Keratinocyte (primary cell): ENCODE data around the gene ATXN7. TPM values are rescaled to one million over a fixed set of nuclear protein-coding genes. Genes with fewer than 3 reads are reported as not detected.

ENCODE experiments used
- DNase-seq: peaks from one replicate; pipeline ENCODE4 v3.0.0-alpha.2; 2011; ENCODE audit warnings: low read depth, missing footprints, low spot score
- FAIRE-seq: peaks from 2 replicates; lab custom pipeline; 2011; peaks lifted over from hg19 to GRCh38; lab: Jason Lieb, UNC
- H2AFZ ChIP-seq: 2 replicates; pipeline ENCODE4 v1.6.0; 2012; ENCODE audit warnings: low read length, control low read depth, inconsistent platforms; ENCODE audit not compliant: control insufficient read depth
- H3K27ac ChIP-seq: 2 replicates; pipeline ENCODE4 v1.5.1; 2011; ENCODE audit warnings: low read length; ENCODE audit not compliant: control insufficient read depth, insufficient read depth
- H3K27me3 ChIP-seq: 3 replicates; pipeline ENCODE4 v1.6.0; 2011; ENCODE audit warnings: low read length; ENCODE audit not compliant: control insufficient read depth, insufficient read depth; ENCODE audit errors: extremely low read depth
- H3K36me3 ChIP-seq, 2 experiments: 2 replicates in 1 of 2; 3 replicates in 1 of 2; pipeline ENCODE4 v1.5.1; 2011; ENCODE audit warnings: low read length in 2 of 2, mild to moderate bottlenecking in 1 of 2; ENCODE audit not compliant: control insufficient read depth in 2 of 2, insufficient read depth in 2 of 2; ENCODE audit errors: extremely low read depth in 1 of 2
- H3K4me1 ChIP-seq: 3 replicates; pipeline ENCODE4 v1.5.1; 2011; ENCODE audit warnings: low read length; ENCODE audit not compliant: control insufficient read depth, insufficient read depth; ENCODE audit errors: extremely low read depth
- H3K4me2 ChIP-seq: 3 replicates; pipeline ENCODE4 v1.6.0; 2011; ENCODE audit warnings: low read depth, low read length; ENCODE audit not compliant: control insufficient read depth, insufficient read depth; ENCODE audit errors: extremely low read depth
- H3K4me3 ChIP-seq, 3 experiments: fragments of 200-600 bp in 1 of 3; sonication (generic) in 1 of 3; 2 replicates in 2 of 3; 3 replicates in 1 of 3; pipeline ENCODE4 v1.5.1; 2011 to 2016; ENCODE audit warnings: low read length in 3 of 3, mild to moderate bottlenecking in 3 of 3, control low read depth in 2 of 3, inconsistent platforms in 1 of 3, low read depth in 1 of 3, mixed read lengths in 1 of 3, mixed run types in 1 of 3, moderate library complexity in 1 of 3; ENCODE audit not compliant: control insufficient read depth in 2 of 3, insufficient read depth in 2 of 3; ENCODE audit errors: extremely low read depth in 1 of 3
- H3K79me2 ChIP-seq: 2 replicates; pipeline ENCODE4 v1.6.0; 2012; ENCODE audit warnings: low read length; ENCODE audit not compliant: control insufficient read depth, insufficient read depth
- H3K9ac ChIP-seq: 3 replicates; pipeline ENCODE4 v1.6.0; 2011; ENCODE audit warnings: low read length; ENCODE audit not compliant: control insufficient read depth, insufficient read depth; ENCODE audit errors: extremely low read depth
- H3K9me1 ChIP-seq: 3 replicates; pipeline ENCODE4 v1.6.0; 2011; ENCODE audit warnings: low read length; ENCODE audit not compliant: control insufficient read depth, insufficient read depth; ENCODE audit errors: extremely low read depth
- H3K9me3 ChIP-seq: 2 replicates; pipeline ENCODE4 v1.5.1; 2012; ENCODE audit warnings: low read depth, low read length; ENCODE audit not compliant: control insufficient read depth
- H4K20me1 ChIP-seq: 3 replicates; pipeline ENCODE4 v1.6.0; 2011; ENCODE audit warnings: low read length; ENCODE audit not compliant: control insufficient read depth, insufficient read depth; ENCODE audit errors: extremely low read depth
- EZH2 ChIP-seq: IDR thresholded peaks from one replicate; pipeline ENCODE4 v1.6.1; 2012; ENCODE audit warnings: inconsistent platforms, mild to moderate bottlenecking, low read length, moderate library complexity
- dilution Hi-C: fragments of 300-500 bp; cut with MboI; formaldehyde crosslinking; loops from one replicate; pipeline ENCODE4 v1.7.0; 2020; ENCODE audit warnings: low sequenced_read_pairs; ENCODE audit not compliant: extremely low pct_ligation_motif_present
- polyA plus RNA-seq, 5 experiments: library from polyadenylated mRNA; depleted of rRNA in 3 of 5; stranded (reverse) in 3 of 5; stranded (forward) in 1 of 5; unstranded in 1 of 5; fragments of >200 nt; gene quantifications; 1 replicate in 1 of 5; 2 replicates in 3 of 5; 3 replicates in 1 of 5; pipeline versions ENCODE4 v1.2.1 to v1.2.3, GENCODE V29; 2011 to 2012; ENCODE audit warnings: missing spikeins in 2 of 5, low read depth in 1 of 5, low replicate concordance in 1 of 5
- TF ChIP-seq, protein P1 (sequence below), 3 experiments: IDR thresholded peaks in 1 of 3; conservative IDR thresholded peaks in 1 of 3; optimal IDR thresholded peaks in 1 of 3; 2 replicates in 2 of 3; 3 replicates in 1 of 3; pipeline versions ENCODE3 to v1.5.1; 2011; ENCODE audit warnings: low read length in 3 of 3, mild to moderate bottlenecking in 3 of 3, moderate library complexity in 2 of 3, control low read depth in 1 of 3, inconsistent platforms in 1 of 3; ENCODE audit not compliant: insufficient read depth in 2 of 3; ENCODE audit errors: extremely low read depth in 1 of 3

Gene ATXN7
- polyA plus RNA-seq, 1 donor (not counting 4 experiments of a cell fraction or from before 2014, with no cell fraction given), result 8.8 TPM

DNA sequence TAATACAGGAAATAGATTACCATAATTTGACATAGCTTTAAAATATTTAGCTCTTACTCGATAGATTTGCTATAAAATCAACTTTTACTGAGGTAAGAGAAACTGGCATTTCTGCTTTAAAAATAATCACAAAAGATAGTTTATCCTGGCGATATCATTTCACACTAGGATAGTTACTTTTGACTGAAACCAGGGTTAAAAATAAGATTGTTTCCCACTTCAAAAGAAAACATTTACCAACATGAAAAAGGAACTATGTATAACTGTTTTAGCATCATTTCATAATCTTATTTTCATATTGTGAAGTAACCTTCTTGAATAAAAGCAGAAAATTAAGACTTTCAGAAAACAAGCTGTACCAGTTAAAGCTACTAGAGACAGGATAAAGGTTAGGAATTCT, 144.3 kb downstream of the ATXN7 start:
- DNase-seq, result no peak
- TF ChIP-seq, protein P1, sequence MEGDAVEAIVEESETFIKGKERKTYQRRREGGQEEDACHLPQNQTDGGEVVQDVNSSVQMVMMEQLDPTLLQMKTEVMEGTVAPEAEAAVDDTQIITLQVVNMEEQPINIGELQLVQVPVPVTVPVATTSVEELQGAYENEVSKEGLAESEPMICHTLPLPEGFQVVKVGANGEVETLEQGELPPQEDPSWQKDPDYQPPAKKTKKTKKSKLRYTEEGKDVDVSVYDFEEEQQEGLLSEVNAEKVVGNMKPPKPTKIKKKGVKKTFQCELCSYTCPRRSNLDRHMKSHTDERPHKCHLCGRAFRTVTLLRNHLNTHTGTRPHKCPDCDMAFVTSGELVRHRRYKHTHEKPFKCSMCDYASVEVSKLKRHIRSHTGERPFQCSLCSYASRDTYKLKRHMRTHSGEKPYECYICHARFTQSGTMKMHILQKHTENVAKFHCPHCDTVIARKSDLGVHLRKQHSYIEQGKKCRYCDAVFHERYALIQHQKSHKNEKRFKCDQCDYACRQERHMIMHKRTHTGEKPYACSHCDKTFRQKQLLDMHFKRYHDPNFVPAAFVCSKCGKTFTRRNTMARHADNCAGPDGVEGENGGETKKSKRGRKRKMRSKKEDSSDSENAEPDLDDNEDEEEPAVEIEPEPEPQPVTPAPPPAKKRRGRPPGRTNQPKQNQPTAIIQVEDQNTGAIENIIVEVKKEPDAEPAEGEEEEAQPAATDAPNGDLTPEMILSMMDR (optimal IDR thresholded peaks at IDR 0.05 in 1 of 3, IDR thresholded peaks at IDR 0.05 in 1 of 3, conservative IDR thresholded peaks at IDR 0.05 in 1 of 3; ENCODE audit: extremely low read depth in 1 of 3, insufficient read depth in 2 of 3, low read length in 3 of 3), result no peak
- no peak for TF ChIP-seq EZH2
- H3K9me1 ChIP-seq, result no peaks in the 10 kb centered on the region
- H3K36me3 ChIP-seq, result peaks cover 17 to 46% of the 10 kb centered on the region in 2 experiments
- no peak overlapping the region for H2AFZ ChIP-seq
- H3K79me2 ChIP-seq, result peaks cover 7% of the 10 kb centered on the region
- no peaks in the 10 kb centered on the region for H4K20me1 ChIP-seq
- H3K4me2 ChIP-seq, result no peak overlapping the region
- peaks cover 6% of the 10 kb centered on the region for H3K4me1 ChIP-seq
- no peak overlapping the region for H3K27ac ChIP-seq
- no peak overlapping the region for H3K4me3 ChIP-seq
- H3K27me3 ChIP-seq, result no peaks in the 10 kb centered on the region
- FAIRE-seq, result no peak
- dilution Hi-C loops, result no loop called here
- no peaks in the 10 kb centered on the region for H3K9me3 ChIP-seq
- no peak overlapping the region for H3K9ac ChIP-seq

DNA sequence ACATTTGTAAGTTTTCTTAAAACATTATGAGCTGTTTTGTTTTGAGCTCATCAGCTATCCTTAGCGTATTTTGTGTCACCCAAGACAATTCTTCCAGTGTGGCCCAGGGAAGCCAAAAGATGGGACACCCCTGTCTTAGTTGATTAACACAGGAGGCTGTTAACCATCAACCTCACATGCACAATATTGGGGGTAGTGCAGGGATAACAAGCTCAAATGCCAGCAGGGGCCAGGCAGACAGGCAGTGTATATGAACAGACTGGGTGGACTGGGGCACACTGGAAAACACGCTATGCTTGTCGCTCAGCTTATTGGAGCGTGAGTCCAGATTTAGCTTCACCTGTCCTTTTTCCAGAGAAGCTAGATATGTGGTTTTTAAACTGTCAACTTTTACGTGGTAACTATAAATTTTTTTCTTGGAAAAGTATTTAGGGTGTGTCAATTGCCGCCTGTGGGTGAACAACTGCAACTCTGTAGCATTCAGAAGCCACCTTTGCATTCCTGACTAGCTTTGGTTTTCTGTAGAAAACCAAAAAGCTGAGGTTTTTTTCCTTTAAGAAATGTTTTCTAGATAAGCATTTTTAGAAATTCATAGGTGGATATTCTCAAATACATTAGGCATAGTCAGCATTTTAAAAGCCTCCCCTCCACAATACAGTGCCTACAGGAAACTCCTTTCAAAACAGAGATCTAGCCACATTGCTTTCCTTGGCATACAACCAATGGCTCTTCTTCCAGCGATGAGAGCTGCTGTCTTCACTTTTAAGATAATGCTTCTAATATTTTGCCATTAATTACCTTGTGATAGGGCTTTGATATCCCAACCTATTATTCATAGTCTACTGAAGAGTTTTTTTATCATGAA, 145.1 kb downstream of the ATXN7 start:
- Histone ChIP-seq H3K4me1 (peaks cover 6% of the 10 kb centered on the region), H2AFZ (no peak overlapping the region), H3K9me1 (no peaks in the 10 kb centered on the region), H3K79me2 (peaks cover 10% of the 10 kb centered on the region), H3K27me3 (no peaks in the 10 kb centered on the region), H4K20me1 (no peaks in the 10 kb centered on the region), H3K27ac (no peak overlapping the region), H3K9me3 (no peaks in the 10 kb centered on the region), H3K4me2 (no peak overlapping the region), H3K36me3 (peaks cover 18 to 49% of the 10 kb centered on the region in 2 experiments), H3K4me3 (no peak overlapping the region), H3K9ac (no peak overlapping the region)
- FAIRE-seq, result no peak
- TF ChIP-seq, protein P1 (optimal IDR thresholded peaks at IDR 0.05 in 1 of 3, IDR thresholded peaks at IDR 0.05 in 1 of 3, conservative IDR thresholded peaks at IDR 0.05 in 1 of 3; ENCODE audit: extremely low read depth in 1 of 3, insufficient read depth in 2 of 3, low read length in 3 of 3), result no peak
- TF ChIP-seq EZH2, result no peak
- no peak for DNase-seq
- dilution Hi-C loops, result no loop called here
